Activated CD4-positive, alpha-beta T cell treated with anti-CD3 and anti-CD28 coated beads, Interleukin-2, amount 10 ng/mL, durations not matched to agents 7 days and 5 days (primary cell): ENCODE data around the gene OR6N1. TPM values are rescaled to one million over a fixed set of nuclear protein-coding genes. Genes with fewer than 3 reads are reported as not detected.

Source experiments
- CTCF ChIA-PET: fragments of 350-600 bp; sonication (Branson Sonifier 250); formaldehyde crosslinking; loops from one replicate; lab custom pipeline; 2021; ENCODE audit warnings: antibody characterized with exemption; lab: Charles Lee
- POLR2A ChIA-PET: fragments of 350-600 bp; sonication (Branson Sonifier 250); formaldehyde crosslinking; loops from one replicate; lab custom pipeline; 2021; ENCODE audit warnings: antibody characterized with exemption; lab: Charles Lee
- DNase-seq: peaks from one replicate; pipeline ENCODE4 v3.0.0-alpha.2; 2020
- H3K27ac Mint-ChIP-seq: one replicate; pipeline ENCODE4 v1.8.0; 2021; ENCODE audit warnings: mild to moderate bottlenecking, moderate library complexity, mixed read lengths
- H3K27me3 Mint-ChIP-seq: one replicate; pipeline ENCODE4 v1.8.0; 2021; ENCODE audit warnings: mixed read lengths
- H3K36me3 Mint-ChIP-seq: one replicate; pipeline ENCODE4 v1.8.0; 2021; ENCODE audit warnings: low read depth, mixed read lengths
- H3K4me1 Mint-ChIP-seq: one replicate; pipeline ENCODE4 v1.8.0; 2021; ENCODE audit warnings: mixed read lengths
- H3K4me3 Mint-ChIP-seq: one replicate; pipeline ENCODE4 v1.8.0; 2021; ENCODE audit warnings: mild to moderate bottlenecking, moderate library complexity, mixed read lengths
- H3K9me3 Mint-ChIP-seq: one replicate; pipeline ENCODE4 v1.8.0; 2021; ENCODE audit warnings: mixed read lengths
- total RNA-seq, 2 experiments: library from RNA; stranded (reverse); gene quantifications; one replicate each; pipeline ENCODE4 v1.2.3, GENCODE V29; 2021

Gene OR6N1
- total RNA-seq, 2 experiments from 2014 or later = not detected

DNA sequence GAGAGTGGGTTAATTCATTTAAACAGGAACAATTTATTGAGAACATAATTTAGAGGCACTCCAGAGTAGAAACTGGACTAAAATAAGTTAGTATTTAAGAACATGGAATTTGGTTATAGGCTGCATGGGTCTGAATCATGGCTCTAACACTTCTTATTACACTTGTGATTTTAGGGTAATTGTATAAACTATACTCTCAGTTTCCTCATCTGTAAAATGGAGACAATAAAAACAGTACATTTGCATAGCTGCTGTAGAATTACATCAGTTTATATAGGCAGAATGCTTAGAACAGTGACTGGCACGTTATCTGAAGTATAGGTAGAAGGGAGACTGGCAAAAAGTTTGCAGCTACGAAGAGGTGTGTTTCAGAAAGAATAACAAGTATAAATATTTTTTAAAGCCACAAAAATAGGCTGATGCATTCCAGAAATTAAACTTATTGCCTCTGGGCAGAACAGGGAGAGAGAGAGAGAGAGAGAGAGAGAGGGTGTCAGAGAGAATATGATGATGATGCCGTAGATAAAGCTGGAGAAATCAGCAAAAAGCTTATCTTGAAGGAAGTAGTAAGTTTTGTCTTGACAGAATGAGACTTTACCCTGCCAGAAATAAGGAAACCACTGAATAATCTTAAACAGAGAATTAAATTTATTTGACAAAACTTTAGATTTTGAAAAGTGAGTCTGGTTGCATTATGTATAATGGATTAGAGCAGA, 43.3 kb downstream of the OR6N1 start:
- no peak for DNase-seq
- CTCF ChIA-PET = no interaction called here
- H3K9me3 Mint-ChIP-seq = no peaks in the 10 kb centered on the region
- no peaks in the 10 kb centered on the region for H3K36me3 Mint-ChIP-seq
- no peaks in the 10 kb centered on the region for H3K4me1 Mint-ChIP-seq
- H3K27ac Mint-ChIP-seq = no peak overlapping the region
- H3K27me3 Mint-ChIP-seq = peaks cover 29% of the 10 kb centered on the region
- no peak overlapping the region for H3K4me3 Mint-ChIP-seq
- POLR2A ChIA-PET = no interaction called here

DNA sequence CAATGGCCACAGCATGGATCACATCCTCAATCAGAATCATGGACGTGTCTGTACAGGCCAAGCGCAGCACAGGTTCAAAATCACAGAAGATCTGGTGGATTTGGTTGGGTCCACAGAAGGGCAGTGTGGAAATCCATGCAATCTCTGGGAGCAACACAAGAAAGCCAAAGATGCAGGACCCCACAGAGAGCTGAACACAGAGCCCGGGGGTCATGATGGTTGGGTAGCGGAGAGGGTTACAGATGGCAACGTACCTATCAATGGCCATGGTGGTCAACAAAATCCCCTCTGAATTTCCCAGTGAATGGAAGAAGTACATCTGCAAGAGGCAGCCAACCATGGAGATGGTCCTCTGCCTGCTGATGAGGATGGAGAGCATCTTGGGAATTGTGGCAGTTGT, 47.6 kb downstream of the OR6N1 start:
- Mint-ChIP-seq H3K9me3 (no peaks in the 10 kb centered on the region), H3K4me1 (no peaks in the 10 kb centered on the region), H3K27ac (no peak overlapping the region), H3K27me3 (peaks cover 40% of the 10 kb centered on the region), H3K4me3 (no peak overlapping the region), H3K36me3 (no peaks in the 10 kb centered on the region)
- DNase-seq = no peak
- CTCF ChIA-PET = no interaction called here
- POLR2A ChIA-PET = no interaction called here

DNA sequence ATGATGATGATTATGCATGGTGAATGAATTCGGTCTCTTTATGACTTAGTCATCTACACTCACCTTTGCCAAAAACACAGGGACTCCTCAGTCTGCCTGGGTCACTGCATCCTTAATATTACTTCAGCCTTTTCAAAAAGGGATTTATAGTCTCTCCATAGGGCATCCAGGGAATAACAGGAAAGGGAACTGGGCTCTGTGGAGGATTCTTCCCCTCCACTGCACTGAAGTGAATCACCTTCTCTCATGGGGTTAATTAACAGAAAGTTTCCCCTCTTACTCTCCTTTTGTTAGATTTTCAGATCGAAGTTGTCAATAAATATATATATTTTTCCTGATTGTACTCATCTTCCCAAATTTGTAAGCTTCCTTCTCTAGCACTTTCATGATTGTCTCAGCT, 51.4 kb downstream of the OR6N1 start, which contains the start of gene OR6K3:
TSS of gene OR6K3 (minus strand) at position 101 of the 400 bp plus-strand sequence. CDS start 2,605 bp downstream, outside the sequence.
- Mint-ChIP-seq H3K9me3 (no peaks in the 10 kb centered on the region), H3K36me3 (no peaks in the 10 kb centered on the region), H3K4me1 (no peaks in the 10 kb centered on the region), H3K4me3 (no peak within 1 kb of the TSS), H3K27me3 (peaks cover 25% of the 10 kb centered on the region), H3K27ac (no peak within 1 kb of the TSS)
- no peak for DNase-seq
- POLR2A ChIA-PET = no interaction called here
- CTCF ChIA-PET = no interaction called here

DNA sequence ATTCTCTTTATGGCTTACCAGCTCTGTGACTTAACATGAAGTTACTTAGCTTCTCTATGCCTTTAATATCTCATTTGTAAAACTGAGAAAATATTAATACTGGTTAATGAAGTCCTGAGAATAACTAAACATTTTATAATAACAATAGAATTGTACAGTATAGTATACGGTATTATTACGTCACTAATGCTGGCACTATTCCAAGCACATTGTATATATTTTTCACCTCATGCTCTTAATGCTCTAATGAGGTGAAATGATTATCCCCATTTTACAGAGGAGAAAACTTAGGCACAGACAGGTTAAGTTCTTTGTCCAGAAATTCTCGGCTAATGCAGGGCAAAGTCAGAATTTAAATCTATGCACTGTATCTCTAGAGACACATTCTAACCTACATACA, 52.3 kb downstream of the OR6N1 start:
- H3K9me3 Mint-ChIP-seq = no peaks in the 10 kb centered on the region
- peaks cover 24% of the 10 kb centered on the region for H3K27me3 Mint-ChIP-seq
- H3K27ac Mint-ChIP-seq = no peak overlapping the region
- H3K4me1 Mint-ChIP-seq = no peaks in the 10 kb centered on the region
- H3K36me3 Mint-ChIP-seq = no peaks in the 10 kb centered on the region
- ChIA-PET POLR2A (no interaction called here), CTCF (no interaction called here)
- DNase-seq = no peak
- no peak overlapping the region for H3K4me3 Mint-ChIP-seq

DNA sequence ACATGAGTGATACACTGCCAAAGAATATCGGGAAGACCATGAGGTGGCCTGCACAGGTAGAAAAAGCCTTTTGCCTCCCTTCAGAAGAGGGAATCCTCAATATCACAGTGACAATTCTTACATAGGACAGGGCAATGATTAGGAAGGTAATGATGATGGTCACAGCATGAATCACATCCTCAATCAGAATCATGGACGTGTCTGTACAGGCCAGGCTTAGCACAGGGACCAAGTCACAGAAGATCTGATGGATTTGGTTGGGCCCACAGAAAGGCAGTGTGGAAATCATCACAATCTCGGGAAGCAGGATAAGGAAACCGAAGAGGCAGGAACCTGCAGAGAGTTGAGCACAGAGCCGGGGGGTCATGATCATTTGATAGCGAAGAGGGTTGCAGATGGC, 54.7 kb downstream of the OR6N1 start:
- no peak for DNase-seq
- H3K4me1 Mint-ChIP-seq = no peaks in the 10 kb centered on the region
- ChIA-PET CTCF (no interaction called here), POLR2A (no interaction called here)
- no peak overlapping the region for H3K4me3 Mint-ChIP-seq
- H3K27me3 Mint-ChIP-seq = peaks cover 21% of the 10 kb centered on the region
- H3K36me3 Mint-ChIP-seq = no peaks in the 10 kb centered on the region
- H3K27ac Mint-ChIP-seq = no peak overlapping the region
- H3K9me3 Mint-ChIP-seq = no peaks in the 10 kb centered on the region

DNA sequence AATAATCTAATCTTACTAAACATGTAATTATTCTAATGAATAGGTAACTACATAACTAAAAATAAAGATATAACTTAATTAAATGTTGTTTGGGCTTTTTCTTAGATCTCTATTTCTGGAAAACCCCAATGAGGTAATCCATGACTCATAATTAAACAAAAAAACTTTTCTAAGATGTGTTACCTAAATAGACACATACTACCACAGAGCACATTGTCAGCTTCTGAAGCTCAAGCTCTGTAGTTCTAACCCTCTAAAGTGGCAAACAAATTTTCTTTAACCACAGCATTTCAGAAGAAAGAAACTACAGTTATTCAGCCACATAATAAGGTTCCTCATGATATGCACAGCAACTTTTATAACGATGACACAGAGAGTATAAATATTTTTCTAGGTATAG, 55.7 kb downstream of the OR6N1 start:
- no peaks in the 10 kb centered on the region for H3K4me1 Mint-ChIP-seq
- no peaks in the 10 kb centered on the region for H3K9me3 Mint-ChIP-seq
- no peak overlapping the region for H3K4me3 Mint-ChIP-seq
- H3K27me3 Mint-ChIP-seq = peaks cover 25% of the 10 kb centered on the region
- ChIA-PET POLR2A (no interaction called here), CTCF (no interaction called here)
- no peaks in the 10 kb centered on the region for H3K36me3 Mint-ChIP-seq
- no peak overlapping the region for H3K27ac Mint-ChIP-seq
- DNase-seq = no peak

DNA sequence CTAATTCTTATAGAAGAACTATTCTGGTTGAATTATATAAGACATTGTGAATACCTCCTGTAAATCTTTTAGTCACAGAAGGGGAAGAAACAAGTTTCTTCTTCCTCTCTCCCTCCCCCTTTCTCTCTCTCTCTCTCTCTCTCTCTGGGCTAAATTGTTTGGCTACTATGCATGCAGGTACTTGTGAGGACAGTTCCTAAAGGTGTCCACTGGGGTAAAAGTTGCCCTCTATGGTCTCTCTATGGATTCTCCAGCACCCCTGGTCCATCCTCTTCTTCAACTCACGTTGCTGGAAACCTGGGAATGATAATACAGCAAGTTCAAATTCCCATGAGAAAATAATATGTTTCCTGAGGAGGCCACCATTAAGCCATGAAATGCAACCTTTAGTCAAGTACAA, 57.2 kb downstream of the OR6N1 start:
- H3K9me3 Mint-ChIP-seq = no peaks in the 10 kb centered on the region
- POLR2A ChIA-PET = no interaction called here
- H3K36me3 Mint-ChIP-seq = no peaks in the 10 kb centered on the region
- H3K4me3 Mint-ChIP-seq = no peak overlapping the region
- CTCF ChIA-PET = no interaction called here
- H3K4me1 Mint-ChIP-seq = no peaks in the 10 kb centered on the region
- DNase-seq = no peak
- no peak overlapping the region for H3K27ac Mint-ChIP-seq
- H3K27me3 Mint-ChIP-seq = peaks cover 20% of the 10 kb centered on the region

Other genes with a start within 250 kb of the OR6N1 start
- not detected for gene OR6Y1, start 217.8 kb downstream of the OR6N1 start, total RNA-seq
- not detected for gene OR6P1, start 201.6 kb downstream of the OR6N1 start, total RNA-seq
- gene OR10X1, start 192.3 kb downstream of the OR6N1 start, total RNA-seq = not detected
- gene OR10Z1, start 166.9 kb downstream of the OR6N1 start, total RNA-seq = not detected
- gene SPTA1, start 85.5 kb downstream of the OR6N1 start, total RNA-seq = not detected
- not detected for gene OR6K2, start 71.5 kb downstream of the OR6N1 start, total RNA-seq
- not detected for gene OR6K3, start 51.5 kb downstream of the OR6N1 start, total RNA-seq
- gene OR6K6, start 17.5 kb downstream of the OR6N1 start, total RNA-seq = not detected
- not detected for gene OR6N2, start 9.0 kb upstream of the OR6N1 start, total RNA-seq
- gene MNDA, start 59.2 kb upstream of the OR6N1 start, total RNA-seq = not detected
- 10 to 100 TPM; 18.8 to 25.2 TPM for gene PYHIN1, start 159.4 kb upstream of the OR6N1 start, total RNA-seq
- gene IFI16, start 237.7 kb upstream of the OR6N1 start, total RNA-seq = 100 to 1,000 TPM; 300 to 342 TPM